ENCODE measurements around the gene NDST3.

DNA sequence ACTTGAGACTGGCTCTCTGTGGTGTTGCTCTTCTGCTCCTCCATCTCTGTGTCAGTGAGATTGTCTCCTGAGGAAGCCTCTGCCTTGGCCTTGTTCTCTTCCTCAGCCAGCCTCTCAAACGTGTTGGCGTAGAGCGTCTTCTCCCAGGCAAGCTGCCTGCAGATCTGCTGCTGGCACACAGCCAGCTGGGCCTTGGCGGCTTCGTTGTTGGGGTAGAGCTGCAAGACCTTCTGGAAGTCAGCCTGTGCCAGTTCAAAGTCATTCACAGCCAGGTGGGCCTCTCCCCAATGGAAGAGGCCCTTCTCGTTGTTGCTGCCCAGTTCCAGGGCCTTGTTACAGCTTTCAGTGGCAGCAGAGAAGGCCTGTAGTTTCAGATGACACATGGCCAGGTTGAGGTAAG lies 159.1 kb downstream of the NDST3 start:
- TF ChIP-seq ZNF70 (CRISPR knock-in tag; IDR thresholded peaks at IDR 0.05) (no peak), ZNF565 (CRISPR knock-in tag; conservative IDR thresholded peaks at IDR 0.05; ENCODE audit: low read depth) (no peak), ZFP3 (CRISPR knock-in tag; IDR thresholded peaks at IDR 0.05) (no peak), ISL1 (CRISPR knock-in tag; IDR thresholded peaks at IDR 0.05) (no peak), ZNF8 (CRISPR knock-in tag; IDR thresholded peaks at IDR 0.05) (no peak)
- TF ChIP-seq, protein P1, sequence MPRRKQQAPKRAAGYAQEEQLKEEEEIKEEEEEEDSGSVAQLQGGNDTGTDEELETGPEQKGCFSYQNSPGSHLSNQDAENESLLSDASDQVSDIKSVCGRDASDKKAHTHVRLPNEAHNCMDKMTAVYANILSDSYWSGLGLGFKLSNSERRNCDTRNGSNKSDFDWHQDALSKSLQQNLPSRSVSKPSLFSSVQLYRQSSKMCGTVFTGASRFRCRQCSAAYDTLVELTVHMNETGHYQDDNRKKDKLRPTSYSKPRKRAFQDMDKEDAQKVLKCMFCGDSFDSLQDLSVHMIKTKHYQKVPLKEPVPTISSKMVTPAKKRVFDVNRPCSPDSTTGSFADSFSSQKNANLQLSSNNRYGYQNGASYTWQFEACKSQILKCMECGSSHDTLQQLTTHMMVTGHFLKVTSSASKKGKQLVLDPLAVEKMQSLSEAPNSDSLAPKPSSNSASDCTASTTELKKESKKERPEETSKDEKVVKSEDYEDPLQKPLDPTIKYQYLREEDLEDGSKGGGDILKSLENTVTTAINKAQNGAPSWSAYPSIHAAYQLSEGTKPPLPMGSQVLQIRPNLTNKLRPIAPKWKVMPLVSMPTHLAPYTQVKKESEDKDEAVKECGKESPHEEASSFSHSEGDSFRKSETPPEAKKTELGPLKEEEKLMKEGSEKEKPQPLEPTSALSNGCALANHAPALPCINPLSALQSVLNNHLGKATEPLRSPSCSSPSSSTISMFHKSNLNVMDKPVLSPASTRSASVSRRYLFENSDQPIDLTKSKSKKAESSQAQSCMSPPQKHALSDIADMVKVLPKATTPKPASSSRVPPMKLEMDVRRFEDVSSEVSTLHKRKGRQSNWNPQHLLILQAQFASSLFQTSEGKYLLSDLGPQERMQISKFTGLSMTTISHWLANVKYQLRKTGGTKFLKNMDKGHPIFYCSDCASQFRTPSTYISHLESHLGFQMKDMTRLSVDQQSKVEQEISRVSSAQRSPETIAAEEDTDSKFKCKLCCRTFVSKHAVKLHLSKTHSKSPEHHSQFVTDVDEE (CRISPR knock-in tag; IDR thresholded peaks at IDR 0.05) = no peak
- TF ChIP-seq, protein P2, sequence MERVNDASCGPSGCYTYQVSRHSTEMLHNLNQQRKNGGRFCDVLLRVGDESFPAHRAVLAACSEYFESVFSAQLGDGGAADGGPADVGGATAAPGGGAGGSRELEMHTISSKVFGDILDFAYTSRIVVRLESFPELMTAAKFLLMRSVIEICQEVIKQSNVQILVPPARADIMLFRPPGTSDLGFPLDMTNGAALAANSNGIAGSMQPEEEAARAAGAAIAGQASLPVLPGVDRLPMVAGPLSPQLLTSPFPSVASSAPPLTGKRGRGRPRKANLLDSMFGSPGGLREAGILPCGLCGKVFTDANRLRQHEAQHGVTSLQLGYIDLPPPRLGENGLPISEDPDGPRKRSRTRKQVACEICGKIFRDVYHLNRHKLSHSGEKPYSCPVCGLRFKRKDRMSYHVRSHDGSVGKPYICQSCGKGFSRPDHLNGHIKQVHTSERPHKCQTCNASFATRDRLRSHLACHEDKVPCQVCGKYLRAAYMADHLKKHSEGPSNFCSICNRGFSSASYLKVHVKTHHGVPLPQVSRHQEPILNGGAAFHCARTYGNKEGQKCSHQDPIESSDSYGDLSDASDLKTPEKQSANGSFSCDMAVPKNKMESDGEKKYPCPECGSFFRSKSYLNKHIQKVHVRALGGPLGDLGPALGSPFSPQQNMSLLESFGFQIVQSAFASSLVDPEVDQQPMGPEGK (CRISPR knock-in tag; IDR thresholded peaks at IDR 0.05; ENCODE audit: borderline replicate concordance) = no peak
